Hematopoietic multipotent progenitor cell treated with erythropoietin and hydrocortisone succinate and interleukin-3 and kit ligand, for 4 days (in vitro differentiated cells): ENCODE results near the gene PDLIM1.
A peak's percentile ranks its signal among the peaks of the same experiment; 100 is the strongest.

ENCODE experiments used
- DNase-seq: peaks from one replicate; pipeline ENCODE4 v3.0.0-alpha.2; 2015

PDLIM1 gene

DNA sequence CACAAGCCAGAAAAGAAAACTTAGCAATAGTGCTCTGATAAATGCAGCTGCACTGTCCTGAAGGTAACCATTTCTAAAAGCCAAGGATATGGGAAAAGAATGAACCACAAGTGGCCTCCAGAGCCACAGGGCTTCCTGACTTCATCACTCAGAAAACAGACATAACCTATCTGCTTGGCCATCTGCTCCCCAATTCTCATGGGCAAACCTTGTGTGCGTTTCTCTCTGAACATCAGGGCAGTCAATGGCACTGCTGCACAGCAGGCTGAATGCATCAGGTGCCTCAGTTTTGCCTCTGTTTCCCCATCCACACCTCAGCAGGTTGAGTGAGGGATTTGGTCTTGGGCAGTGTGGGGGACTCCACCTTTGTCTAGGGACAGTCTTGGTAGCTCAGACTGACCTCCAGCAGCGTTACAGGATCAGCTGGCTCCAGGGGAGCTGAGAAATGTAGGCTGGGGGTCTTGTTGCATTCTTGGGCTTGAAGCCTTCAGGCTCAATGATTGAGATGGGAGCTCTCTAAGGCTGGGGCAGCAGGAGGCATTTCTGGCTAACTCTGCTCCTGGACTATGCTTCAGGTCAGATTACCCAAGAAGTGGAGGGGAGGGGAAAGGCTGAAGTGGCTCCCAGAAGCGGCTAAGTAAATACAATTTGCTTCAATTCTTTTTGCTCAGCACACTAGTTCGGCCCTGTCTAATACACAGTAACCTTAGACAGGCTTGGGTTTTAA lies 23.6 kb upstream of the PDLIM1 start:
- peak; percentile 76 for DNase-seq

DNA sequence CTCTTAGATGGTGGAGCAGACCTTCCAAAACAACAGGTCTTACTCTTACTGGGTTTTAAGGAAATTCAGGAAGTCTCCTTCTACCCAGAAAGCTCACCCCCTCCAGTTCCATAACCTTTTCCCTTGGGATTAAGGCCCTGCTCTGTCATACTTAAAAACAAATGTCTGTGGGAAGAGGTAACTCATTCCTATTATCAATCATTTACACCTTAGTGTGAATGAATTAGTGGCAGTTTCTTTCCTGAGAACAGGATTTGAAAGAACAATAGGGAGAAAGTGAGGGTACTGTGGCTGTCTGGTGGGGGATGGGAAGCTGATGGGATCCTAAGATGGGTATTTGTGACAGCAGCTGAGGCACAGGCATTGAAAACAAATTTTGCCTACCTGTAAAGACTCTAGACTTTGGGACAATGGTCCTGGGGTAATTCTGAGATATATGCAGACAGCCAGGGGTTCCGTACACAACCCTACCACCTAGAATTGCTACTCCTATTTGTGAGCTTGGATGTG lies 22.2 kb upstream of the PDLIM1 start:
- no peak for DNase-seq

DNA sequence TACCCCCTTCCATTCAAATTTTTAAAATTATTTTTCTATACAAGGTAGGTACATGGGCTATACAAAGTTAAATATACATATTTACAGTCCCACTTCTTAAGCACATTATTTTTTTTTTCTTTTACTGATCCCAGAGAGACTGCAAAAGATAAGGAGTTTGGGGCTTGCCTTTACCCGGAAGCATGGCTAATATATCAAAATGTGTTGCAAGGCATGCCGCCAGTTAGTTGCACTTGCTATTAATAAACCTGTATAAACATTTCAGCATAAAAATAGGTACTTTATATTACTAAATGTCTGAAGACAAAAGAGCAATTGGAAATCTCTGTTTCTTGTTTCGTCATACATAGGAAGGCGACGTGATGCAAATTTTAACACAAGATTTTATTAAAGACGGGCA lies 21.5 kb upstream of the PDLIM1 start:
- peak; percentile 72 for DNase-seq

DNA sequence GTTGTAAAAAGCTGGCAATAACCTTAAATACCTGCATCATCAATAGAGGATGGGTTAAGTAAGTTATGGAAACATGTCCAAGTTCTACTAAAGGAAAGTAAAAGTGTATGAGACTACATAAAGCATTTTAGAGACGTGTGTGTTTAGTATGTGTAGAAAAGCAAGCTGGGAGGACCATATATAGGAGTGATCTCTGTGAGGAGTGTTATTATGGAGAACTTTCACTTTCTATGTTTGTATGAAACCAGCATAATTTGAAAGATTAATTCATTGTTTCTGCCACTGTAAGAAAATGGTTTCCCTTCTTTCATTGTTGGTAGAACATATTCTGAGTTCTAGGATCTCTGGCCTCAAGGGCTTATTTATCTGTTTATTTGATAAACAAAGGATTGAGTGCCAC lies 19.2 kb upstream of the PDLIM1 start:
- DNase-seq = no peak

DNA sequence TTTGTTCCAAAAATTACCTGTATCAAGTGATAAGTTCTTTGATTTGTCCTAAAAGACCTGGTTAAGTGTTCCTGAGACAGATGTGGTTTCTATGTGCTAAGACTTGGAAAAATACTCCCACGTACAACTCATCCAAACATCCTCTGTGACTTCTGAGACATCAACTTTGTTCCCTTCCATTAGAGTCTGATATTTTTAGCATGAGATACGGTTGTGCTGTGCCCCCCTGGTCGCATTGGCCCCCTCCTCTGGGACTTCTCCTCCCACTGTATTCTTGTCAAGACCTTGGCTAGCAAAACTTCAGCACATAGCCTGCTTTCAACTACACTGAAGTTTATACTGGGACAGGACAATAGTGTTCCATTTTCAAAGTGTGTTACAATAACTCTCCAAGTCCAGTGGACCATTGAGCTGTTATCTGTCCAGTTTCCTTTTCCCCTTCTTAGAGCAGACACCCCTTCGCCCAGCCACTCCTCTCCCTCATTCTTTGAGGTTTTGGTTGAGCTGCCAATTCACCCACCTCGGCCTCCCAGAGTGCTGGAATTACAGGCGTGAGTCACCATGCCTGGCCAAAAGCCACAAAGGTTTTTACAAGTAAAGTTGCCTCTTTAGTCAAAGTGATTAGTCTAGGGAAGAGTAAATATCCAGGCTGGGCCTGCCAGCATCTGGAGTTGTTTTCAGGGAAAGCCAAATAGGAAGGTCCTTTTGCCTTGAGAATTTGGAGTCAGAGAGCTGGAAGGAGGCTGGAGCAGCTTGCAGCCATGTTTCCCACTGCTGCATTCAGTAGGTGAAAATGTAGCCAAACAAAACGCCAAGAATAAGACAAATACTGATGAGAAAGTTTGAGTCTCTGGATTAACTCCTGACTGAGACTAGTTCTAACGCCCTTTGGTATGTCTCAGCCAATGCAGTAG lies 17.8 kb upstream of the PDLIM1 start:
- peak; percentile 94 for DNase-seq

DNA sequence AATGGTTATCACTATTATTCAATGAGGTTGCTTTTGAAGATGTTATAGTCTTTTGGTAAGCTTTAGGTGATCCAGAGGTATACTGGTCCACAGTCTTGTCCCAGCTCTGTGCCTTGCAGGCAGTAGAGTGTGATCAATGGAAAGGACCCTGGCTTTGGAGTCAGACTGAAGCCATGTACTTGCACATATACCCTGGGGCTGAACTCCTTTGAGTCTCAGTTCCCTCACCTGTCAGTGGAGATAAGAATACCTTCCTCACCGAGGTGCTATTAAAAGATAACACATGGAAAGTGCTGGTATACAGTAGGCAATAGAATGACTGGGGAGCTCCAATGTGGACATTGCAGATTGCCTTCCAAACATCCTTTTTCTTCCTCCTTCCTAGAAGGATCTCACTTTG lies 16.0 kb upstream of the PDLIM1 start:
- no peak for DNase-seq

DNA sequence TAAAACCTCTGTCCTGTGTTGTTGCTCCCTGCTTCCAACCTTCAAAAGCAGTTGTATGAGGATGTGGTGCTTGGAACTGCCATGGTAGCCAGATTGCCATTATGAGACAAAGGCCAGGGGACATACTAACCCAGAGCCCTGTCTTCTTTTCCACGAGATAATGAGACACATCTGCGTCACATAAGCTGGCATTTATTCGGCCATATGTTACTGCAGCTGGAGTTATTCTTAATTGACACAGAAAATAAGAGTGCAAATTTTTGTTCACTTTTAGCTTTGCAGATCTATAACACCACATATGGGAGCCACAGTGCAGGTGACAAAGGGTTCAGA lies 15.5 kb upstream of the PDLIM1 start:
- no peak for DNase-seq

DNA sequence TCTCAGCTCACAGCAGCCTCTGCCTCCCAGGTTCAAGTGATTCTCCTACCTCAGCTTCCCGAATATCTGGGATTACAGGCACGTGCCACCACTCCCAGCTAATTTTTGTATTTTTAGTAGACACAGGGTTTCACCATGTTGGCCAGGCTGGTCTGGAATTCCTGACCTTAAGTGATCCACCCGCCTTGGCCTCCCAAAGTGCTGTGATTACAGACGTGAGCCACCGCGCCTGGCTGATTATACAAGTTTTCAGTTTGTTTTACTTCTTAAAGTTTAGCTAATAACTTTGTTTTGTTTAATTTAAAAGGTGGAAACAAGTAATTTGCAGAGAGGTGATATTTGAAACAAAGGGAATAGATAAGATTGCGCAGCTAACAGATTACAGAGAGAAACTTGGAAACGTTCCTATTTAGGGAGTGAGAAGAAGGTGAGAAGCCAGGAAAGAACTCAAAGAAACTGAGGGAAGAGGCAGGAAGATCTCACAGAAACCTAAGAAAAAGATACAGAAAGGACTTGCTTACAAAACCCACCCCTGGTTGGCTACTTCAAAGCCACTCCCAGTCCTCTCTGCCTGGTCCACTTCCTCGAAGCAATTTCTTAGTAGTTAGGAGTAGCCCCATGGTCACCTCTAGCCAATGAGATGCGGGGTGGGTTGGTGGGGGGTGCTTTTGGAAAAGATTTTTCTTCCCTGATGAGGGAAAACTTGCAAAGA lies 15.0 kb upstream of the PDLIM1 start:
- no peak for DNase-seq

DNA sequence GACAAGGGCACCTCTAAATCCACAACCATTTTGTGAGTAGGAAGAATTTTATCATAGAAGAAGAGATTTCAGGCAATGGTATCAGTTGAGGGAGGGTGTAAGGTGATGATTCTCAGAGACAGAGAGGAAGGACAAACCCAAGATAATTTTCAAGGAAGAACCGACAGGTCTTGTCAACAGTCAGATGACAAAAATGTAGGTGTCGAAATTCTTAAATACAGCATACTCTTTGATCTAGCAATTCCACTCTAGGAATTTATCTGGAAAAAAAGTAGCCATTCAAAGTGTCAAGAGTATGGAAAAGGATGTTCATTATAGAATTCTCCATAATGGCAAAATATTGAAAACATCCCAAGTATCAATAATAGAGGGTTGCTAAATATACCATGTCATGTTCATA lies 14.2 kb upstream of the PDLIM1 start:
- DNase-seq = no peak

DNA sequence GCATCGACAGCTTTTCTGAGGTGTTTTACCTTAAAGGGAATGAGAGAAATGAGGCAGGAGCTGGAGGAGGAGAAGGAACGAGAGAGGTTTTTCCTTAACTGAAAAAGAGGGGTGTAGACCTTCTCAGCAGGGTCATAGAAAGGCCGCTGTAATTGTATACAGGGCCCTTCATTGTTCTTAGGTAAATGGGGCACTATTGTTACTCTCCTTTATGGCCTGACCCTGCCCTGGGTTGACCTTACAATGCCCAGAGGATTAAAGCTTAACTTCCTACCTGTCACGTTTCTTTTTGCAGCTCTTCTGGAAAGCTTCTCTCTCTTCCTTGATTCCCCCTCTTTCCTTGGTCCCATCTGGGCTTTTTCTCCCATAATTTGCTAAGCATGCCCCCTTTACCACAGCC lies 13.7 kb upstream of the PDLIM1 start:
- no peak for DNase-seq

DNA sequence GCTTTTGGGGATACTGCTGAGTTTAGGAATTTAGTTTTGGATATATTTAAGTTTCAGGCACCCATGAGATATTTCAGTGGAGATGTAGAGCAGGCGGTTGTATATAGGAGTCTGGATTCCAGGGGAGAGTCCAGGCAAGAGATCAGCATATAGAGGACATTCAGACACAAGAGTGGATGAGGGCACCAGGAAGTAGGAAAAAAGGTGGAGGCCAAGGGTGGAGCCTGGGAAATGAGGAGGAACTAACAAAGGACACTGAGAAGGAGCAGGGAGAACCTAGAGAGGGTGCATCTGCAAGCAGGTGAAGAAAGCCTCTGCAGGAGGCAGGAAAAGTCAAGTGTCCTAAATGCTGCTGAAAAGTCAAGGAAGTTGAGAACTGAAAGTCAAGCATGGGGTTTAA lies 13.1 kb upstream of the PDLIM1 start:
- no peak for DNase-seq

DNA sequence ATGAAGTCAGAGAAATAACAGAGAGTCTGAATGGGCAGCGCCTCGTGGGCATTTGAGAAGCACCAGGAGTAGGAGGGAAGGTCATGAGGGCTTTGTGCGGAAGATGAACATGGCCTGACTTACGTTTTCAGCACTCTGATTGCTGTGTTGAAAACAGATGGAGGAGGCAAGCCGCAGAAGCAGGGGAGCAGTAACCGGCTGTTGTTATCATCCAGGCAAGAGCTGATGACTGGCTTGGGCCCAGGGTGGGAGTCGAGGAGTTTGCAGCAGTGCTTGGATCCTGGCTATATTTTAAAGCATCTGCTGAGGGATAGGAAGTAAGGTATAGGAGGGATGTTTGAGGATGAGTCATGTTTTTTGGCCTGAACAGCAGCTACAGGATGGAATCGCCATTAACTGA lies 12.7 kb upstream of the PDLIM1 start:
- DNase-seq = no peak

DNA sequence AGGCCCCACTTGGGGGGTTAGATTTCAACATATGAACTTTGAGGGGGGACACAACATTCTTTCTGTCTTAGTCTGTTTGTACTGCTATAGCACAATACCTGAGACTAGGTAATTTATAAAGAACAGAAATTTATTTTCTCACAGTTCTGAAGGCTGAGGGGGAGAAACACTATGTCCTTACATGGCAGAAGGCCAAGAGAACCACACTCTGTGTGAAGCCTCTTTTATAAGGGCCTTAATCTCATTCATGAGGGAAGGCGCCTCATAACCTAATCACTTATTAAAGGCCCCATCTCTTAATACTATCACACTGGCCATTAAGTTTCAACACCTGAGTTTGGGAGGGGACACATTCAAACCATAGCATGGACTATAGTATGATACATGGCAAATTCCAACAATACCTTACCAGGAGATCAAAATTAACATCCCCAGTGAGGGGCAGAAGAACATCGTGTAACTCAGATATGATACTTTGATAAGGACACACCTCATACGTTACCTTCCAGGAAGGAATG lies 9.3 kb upstream of the PDLIM1 start:
- peak; percentile 56 for DNase-seq

DNA sequence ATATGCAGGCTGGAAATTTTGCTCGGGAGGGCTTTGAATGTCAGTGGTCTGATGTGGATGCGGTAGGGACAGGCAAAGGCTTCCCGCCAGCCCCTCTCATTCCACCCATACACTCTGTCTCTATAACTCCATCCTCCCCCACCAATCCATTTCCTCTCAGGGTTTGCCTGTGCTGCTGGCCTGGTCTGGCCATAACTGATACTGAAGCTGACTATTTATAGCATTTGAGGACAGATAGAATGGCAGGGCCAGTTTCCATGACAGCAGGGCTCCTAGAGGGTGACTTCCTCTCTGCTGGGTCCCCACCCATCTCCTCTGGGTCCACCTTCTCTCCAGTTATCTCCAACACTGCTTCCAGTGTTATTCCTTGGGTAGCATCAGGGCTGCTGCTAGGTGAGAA lies 6.6 kb upstream of the PDLIM1 start:
- DNase-seq = peak; percentile 96

DNA sequence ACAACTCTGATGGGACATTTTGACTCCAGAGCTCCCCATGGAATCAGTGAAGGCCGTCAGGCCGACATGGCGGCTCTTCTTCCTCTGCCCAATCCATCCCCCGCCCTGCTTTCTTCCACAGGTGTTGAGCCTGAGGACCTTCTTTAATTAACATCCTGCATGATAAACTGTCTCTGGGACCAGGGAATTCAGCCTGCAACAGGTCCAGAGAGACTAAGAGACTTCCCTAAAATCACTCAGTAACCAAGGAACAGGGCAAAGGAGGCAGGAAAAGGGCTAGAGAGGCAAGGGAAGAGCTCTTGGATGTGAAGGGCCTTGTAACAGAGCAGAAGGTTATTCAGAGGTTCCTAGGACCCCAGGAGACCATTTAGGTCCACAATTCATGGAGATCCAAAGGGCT lies 6.0 kb upstream of the PDLIM1 start:
- no peak for DNase-seq

DNA sequence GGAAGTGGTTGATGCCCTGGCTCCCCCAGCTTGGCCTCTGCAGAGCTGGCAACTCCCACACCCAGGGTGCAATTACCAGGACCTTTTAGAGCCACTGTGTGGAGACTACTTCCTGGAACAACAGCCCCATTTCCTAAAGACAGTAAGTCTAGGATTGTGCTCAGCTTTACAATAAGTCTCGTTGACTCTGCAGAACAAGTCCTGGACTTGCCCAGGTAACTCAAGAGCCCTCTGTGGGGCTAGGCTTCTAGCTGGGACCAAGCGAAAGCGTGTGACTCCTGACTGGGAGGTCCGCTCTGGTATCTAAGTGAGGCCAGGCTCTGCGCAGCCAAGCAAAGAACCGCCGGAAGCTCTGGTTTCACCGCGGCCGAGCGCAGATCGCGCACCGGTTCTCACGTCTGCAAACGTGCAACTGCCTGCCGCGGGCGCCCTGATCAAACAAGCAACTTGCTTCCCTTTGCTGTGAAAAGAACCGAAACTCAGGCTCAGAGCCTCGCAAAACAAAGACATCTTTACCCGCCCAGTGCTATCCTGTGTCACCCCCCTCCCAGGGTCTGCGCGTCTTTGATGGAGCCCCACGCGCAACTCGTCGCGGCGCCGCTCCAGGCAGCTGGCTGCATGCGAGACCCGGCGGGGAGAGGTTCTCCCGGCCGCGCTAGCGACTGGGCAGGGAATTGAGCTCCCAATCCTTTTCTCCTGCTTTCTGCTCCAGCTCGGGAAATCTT lies 4.4 kb upstream of the PDLIM1 start:
- DNase-seq = peak; percentile 91

DNA sequence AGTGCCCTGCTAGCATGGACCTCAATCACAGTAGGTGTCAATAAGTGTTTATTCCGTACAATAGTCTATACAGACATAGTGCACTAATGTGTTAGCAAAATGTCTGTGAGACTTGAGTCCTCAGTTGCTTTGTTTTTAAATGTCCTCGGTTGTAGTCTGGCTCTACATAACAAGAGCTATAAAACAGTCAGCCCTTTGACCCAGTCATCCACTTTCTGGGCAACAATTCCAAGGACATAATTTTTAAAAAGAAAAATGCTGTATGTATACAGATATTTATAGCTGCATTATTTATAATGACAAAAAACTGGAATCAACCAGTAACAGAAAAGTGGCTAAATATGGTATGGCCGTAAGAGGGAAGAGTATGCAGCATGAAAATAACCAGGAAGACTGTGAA lies 2.8 kb upstream of the PDLIM1 start:
- no peak for DNase-seq

DNA sequence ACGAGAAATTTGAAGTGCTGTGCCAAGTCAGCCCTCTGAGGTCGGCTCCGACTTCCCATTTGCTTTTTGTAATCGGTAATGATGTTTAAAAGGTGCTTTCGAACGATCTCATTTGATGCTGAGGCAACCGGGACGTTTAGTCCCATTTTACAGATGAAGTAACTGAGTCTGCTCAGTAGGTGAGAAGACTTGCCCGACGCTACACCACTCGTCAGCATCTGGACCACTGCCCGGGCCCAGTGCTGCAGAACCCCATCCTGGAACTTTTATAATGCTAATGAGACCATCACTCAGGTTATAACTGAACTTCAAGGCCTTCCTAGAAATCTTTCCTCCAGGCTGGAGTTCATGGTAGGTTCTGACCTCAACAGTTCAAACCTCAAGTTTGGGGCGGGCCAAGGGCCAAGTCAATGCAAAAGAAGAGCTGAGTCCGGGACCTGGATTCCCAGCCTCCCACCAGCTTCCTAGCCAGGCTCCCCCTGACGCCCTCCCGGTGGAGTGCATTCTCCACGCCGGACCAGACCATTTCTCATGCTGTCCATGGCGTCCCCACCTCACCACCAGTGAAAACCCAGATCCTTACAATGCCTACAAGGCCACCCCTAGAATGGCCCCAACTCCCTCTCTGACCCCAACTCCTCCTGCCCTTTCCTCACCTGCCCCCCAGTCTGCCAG lies 699 bp upstream of the PDLIM1 start:
- DNase-seq = no peak

DNA sequence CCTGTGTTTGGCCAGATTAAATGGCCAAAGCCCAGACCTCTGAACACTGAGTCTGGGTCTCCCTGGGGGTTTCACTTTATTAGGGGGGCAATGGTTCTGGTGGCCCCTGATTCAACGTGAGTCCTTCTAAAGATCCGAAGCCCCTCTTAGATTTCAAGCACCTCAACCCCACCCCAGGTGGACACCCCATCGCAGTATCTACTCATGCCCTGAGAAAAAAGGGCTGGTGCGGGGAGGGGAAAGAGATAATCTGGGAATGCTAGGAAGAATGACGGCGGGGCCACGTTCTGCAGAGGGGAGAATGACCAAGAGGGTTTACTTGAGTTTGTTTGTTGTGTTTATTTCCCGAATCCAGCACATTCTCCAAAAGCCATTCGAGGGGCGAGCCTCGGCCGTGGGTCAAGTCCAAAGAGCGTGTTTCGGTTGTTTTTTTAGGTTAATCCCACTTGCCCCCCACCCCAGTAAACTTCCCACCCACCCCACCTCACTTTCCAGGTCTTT lies 832 bp downstream of the PDLIM1 start:
- DNase-seq = no peak

DNA sequence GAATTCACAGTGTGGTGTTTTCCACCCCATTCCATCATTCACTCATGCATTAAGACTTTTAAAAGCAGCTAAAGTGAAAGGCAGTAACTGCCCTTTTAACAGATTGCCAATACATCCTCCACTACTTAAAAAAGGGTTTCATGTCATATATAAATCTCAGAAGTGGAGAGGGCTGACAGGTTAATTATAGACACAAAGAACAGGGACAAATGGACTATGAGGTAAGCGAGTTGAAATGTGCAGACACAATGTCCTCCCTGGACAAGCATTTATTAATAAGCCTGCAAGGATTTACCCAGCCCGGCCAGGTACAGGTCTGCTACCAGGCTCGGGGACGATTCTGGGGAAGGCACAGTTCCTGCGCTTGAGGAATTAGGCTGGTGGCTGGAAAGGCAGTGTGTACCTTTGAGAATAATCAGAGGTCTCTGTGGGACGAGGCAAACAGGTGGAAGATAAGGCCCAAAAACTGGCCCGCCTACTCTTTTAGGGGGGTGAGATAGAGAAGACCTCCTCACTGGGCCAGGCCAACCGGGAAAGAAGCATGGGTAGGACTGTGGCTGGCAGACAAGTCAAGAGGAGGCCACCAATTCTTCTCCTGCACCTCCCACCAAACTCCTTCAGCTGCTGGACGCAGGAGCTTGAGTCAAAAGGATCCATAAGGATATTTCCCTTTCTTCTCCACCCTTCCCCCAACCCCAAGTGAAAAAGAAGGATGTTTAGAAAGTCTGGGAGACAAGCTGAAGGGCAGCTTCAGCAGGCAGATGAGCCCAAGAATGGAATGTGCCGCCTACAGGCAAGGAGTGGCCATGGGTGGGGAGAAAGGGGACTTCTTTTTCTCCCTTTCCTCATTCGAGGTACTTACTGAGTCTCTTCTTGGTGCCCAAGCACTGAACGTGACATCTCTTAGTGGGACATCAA lies 1.5 kb downstream of the PDLIM1 start:
- DNase-seq = peak; percentile 57

DNA sequence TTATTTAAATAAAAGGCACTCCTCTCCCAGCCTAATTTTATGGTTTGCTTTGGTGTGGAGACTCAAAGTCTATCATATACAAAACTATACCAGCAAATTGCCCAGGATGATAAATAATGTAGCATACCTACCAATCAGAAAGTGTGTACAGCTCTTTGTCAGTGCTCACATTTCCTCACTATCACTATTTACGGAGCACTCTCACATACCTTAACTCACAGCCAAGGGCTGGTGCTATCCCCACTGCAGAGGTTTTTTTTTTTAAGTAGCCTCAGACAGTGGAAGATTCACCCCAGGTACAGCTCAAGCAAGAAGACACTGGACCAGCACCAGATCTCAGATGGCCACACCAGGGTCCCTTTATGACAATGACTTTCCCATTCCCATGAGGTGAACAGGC lies 2.5 kb downstream of the PDLIM1 start:
- DNase-seq = no peak
